HG03095 (cell line): ENCODE data around the gene MTFP1.
"Not testable (repeated sequence)": the region's sequence is repeated elsewhere in the genome, so short reads cannot be mapped to it uniquely, and the experiment has no call there.

ENCODE experiments used
- ATAC-seq: cut with Tn5 transposase; IDR thresholded peaks from one replicate; pipeline ENCODE4 v1.9.1; 2021; ENCODE audit warnings: moderate library complexity; ENCODE audit not compliant: unreplicated experiment

The MTFP1 gene

GRCh38 chr22:30453731-30454510, 28.4 kb downstream of the MTFP1 start:
- no peak for ATAC-seq

- no peak for ATAC-seq
Measured at GRCh38 chr22:30455075-30455840, 29.7 kb downstream of the MTFP1 start.

DNA sequence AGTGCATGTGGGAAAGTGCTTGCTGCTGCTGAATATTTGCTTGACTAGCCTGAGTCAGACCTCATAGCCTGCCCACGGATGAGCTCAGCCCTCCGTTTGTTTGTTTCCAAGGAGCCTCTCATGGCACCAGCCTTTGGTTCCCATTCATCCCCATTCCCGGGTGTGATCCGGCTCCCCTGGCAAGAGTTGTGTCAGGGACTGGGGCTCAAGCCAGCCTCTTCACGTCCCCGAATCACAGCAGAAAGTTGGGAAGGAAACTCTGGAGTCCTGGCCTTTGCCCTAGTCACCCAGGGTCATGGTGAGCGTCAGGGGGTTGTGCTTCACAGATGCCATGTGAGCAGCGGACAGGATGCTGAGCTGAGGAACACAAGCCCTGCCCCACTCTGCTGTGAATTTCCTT, 32.4 kb downstream of the MTFP1 start:
- ATAC-seq, result no peak

DNA sequence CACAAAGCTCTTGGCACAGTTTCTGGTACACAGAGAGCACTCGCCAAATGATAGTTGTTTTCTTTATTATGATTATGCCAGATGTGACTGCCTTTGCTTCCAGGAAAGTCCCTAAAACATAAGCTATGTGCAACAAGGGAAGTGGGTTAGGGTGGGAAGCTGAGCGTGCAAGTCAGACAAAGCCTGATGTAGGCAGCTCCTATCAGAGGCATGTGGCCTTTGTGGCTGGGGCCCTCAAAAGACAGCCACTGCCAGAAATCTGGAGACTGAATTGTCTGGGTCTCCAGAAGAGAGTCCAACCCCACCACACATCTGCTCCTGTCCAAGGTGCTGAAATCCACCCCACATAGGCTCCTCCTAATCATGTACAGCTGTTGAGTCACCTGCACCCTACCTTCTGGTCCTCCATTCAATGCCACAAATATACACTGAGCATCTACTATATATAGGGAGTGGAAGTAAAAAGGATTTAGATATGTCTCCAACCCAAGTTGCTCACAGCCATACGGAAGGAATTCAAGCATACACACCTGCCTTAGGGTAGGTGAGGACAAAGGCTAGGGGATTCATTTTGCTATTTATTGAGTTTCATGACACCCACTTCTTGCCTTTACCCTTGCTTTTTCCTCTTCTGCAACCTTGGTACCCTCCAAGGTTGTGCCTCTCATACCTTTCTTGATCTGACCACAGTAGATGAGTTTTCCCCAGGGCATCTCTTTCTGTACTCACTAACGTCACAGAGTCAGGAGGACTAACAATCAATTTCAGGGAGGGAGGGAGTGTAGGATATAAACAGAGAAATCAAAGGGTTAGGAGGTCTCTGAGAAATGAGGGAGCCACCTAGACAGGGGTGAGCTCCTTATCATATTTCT, 33.8 kb downstream of the MTFP1 start:
- ATAC-seq, result no peak

GRCh38 chr22:30460147-30460546, 34.6 kb downstream of the MTFP1 start:
- no peak for ATAC-seq

DNA sequence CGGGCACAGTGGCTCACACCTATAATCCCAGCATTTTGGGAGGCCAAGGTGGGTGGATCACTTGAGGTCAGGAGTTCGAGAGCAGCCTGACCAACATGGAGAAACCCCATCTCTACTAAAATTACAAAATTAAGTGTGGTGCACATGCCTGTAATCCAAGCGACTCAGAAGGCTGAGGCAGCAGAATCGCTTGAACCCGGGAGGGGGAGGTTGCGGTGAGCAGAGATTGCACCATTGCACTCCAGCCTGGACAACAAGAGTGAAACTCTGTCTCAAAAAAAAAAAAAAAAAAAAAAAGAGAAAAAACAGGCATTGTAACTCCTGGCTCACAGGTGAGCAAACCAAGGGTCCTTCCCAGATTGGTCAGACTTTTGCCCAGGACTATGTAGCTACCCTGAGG, 35.0 kb downstream of the MTFP1 start:
- not testable (repeated sequence) for ATAC-seq

DNA sequence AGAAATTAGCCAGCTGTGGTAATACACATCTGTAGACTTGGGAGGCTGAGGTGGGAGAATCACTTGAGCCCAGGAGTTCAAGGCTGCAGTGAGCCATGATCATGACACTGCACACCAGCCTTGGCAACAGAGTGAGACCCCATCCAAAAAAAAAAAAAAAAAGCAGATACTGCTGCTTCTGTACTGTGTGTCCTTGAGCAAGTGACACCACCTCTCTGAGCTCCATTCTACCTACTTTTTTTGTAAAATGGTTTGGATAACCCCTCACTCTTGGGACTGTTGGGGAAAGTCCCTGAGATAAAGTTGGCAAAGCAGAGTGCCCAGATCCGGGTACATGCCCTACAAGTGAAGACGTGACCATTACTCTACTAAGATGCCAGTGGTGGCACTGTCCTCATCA, 43.6 kb downstream of the MTFP1 start:
- ATAC-seq, result no peak

- ATAC-seq, result no peak
Measured at GRCh38 chr22:30470655-30471054, 45.1 kb downstream of the MTFP1 start.

GRCh38 chr22:30471616-30472318, 46.2 kb downstream of the MTFP1 start, which contains the start of gene SEC14L3:
Gene SEC14L3, minus strand, starts transcription at chr22:30472017. Its CDS starts 59 bp downstream, at chr22:30471958.
- no peak for ATAC-seq

DNA sequence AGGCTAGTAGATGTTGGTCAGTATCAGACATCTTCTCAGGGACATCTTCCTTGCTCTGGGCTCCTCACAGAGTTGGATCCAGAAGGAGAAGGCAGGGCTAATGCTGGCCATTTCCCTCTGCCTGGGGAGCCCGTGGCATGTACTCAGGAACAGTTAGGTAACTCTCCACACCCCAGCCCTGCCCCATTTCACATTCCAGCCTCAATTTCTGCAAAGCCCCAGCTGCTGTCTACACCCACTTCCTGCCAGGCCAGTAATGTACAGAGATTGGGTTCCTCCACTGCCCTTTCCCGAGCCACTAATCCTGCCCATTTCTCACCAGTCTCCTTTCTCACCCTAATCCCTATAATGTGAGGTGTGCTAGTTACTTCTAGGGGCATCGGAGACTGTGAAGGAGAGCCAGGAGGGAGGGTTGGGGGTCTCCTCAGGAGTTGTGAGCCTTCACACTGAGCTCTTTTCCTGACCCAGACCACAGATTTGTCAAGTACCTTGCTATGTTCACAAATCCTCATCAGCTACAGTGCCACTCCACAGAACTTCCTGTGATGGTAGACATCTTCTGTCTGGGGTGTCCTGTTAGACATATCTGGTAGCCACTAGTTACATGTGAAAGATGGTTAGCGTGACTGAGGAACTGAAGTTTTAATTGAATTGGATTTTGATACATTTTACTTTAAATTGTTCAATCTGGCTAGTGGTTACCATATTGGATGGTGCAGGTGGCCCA, 47.6 kb downstream of the MTFP1 start:
- ATAC-seq, result no peak

- ATAC-seq, result no peak
Measured at GRCh38 chr22:30474121-30474520, 48.6 kb downstream of the MTFP1 start.

DNA sequence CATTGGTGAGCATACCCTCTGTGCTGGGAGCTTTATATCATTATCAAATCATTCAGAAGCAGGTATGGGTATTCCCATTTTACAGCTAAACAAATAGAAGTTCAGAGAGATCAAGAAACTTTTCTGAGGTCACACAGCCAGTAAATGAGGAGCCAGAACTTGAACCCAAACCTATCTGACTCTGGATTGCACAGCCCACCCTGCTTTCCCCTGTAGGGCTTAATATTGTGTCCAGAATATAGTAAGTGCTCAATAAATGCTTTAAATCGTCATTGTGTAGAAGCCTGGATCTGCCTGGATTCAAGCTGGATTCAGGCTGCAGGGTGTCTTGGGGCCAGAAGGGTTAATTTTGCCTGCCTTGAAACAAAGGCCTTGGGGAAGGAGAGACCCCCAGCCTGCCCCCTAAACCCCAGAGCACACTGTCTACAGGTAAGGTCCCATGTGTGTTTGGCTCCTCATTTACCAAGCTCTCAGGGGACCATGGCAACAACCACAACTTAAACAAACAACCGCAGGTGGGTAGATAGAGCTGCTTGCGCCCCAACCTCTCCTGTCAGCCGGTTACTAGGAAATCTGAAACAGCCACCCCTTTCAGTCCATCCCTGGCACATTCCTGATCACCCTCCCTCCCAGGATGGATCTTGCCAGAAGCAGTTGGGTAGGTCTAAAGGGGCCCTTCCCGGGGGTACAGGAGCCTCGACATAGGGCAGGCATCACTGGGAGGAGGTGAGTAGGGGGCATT, 49.3 kb downstream of the MTFP1 start:
- ATAC-seq, result no peak
